SU-DHL-6 (cell line): ENCODE data around the gene GRID1.

Experiments
- EZH2phosphoT487 ChIP-seq: fragments of 200-600 bp; sonication (generic), shearing (Covaris generic); conservative IDR thresholded peaks from 2 replicates; pipeline ENCODE4 v1.6.1; 2018; ENCODE audit warnings: mild to moderate bottlenecking, antibody characterized with exemption, low read length, moderate library complexity, mixed read lengths
- TF ChIP-seq, protein P1 (sequence below): fragments of 200-600 bp; sonication (generic); IDR thresholded peaks from one replicate; pipeline ENCODE4 v1.5.1; 2017; ENCODE audit warnings: antibody characterized with exemption, mild to moderate bottlenecking, low read length, moderate library complexity; ENCODE audit not compliant: insufficient read depth, poor library complexity, severe bottlenecking

DNA sequence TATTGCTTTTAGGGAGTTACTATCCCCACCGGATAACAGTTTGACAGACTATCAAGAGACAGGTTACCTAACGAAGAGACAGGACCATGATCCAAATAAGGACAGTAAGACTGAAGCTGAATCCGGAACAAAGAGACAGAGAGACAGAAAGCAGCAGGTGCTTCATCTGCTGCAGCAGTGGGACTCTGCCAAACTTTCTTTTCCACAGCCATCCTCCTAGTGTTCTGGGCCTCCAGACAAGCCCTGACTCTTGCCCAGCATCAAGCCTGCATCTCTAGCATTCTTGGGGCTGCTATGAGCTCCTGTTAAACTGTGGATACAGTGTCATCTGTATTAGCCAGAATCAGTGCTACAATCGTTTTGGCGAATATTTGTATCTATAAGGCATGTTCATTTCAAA, 761.7 kb downstream of the GRID1 start:
- TF ChIP-seq, protein P1, sequence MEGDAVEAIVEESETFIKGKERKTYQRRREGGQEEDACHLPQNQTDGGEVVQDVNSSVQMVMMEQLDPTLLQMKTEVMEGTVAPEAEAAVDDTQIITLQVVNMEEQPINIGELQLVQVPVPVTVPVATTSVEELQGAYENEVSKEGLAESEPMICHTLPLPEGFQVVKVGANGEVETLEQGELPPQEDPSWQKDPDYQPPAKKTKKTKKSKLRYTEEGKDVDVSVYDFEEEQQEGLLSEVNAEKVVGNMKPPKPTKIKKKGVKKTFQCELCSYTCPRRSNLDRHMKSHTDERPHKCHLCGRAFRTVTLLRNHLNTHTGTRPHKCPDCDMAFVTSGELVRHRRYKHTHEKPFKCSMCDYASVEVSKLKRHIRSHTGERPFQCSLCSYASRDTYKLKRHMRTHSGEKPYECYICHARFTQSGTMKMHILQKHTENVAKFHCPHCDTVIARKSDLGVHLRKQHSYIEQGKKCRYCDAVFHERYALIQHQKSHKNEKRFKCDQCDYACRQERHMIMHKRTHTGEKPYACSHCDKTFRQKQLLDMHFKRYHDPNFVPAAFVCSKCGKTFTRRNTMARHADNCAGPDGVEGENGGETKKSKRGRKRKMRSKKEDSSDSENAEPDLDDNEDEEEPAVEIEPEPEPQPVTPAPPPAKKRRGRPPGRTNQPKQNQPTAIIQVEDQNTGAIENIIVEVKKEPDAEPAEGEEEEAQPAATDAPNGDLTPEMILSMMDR: no peak
- no peak for TF ChIP-seq EZH2phosphoT487
